PC-3 (cell line): ENCODE results near the gene CHRM4. TPM values are rescaled to one million over a fixed set of nuclear protein-coding genes. Genes with fewer than 3 reads are reported as not detected.

Experiments
- ATAC-seq: fragments of 200-7000 bp; cut with Tn5 transposase; 2 replicates; pipeline ENCODE4 v1.9.1; 2020; ENCODE audit warnings: mild to moderate bottlenecking, moderate library complexity
- BruUV-seq: library from RNA; stranded (reverse); fragments of 400-500 nt; replicated peaks from 2 replicates; lab custom pipeline; 2021; lab: Mats Ljungman, UMichigan
- CTCF ChIA-PET: fragments of 300-600 bp; sonication (Branson Sonifier 250); formaldehyde crosslinking; loops from one replicate; lab custom pipeline; 2022; ENCODE audit warnings: antibody characterized with exemption; lab: Charles Lee
- POLR2A ChIA-PET: fragments of 300-600 bp; sonication (Branson Sonifier 250); formaldehyde crosslinking; loops from one replicate; lab custom pipeline; 2022; ENCODE audit warnings: antibody characterized with exemption; ENCODE audit not compliant: unreplicated experiment; lab: Charles Lee
- DNase-seq: peaks from one replicate; pipeline ENCODE4 v3.0.0-alpha.2; 2015
- H2AFZ ChIP-seq: fragments of 300-600 bp; sonication (generic); 2 replicates; pipeline ENCODE4 v1.6.0; 2016; ENCODE audit warnings: antibody characterized with exemption, low read length
- H3F3A ChIP-seq: fragments of 300-600 bp; sonication (generic); one replicate; pipeline ENCODE4 v1.6.0; 2017; ENCODE audit warnings: antibody characterized with exemption, low read length, control low read depth, mild to moderate bottlenecking; ENCODE audit not compliant: unreplicated experiment
- H3K27ac ChIP-seq: fragments of 300-600 bp; sonication (generic); 2 replicates; pipeline ENCODE4 v1.5.1; 2016; ENCODE audit warnings: mild to moderate bottlenecking, low read length
- H3K27me3 ChIP-seq: fragments of 300-600 bp; sonication (generic); 2 replicates; pipeline ENCODE4 v1.6.1; 2016; ENCODE audit warnings: low read length, mixed read lengths
- H3K36me3 ChIP-seq: fragments of 300-600 bp; sonication (generic); 2 replicates; pipeline ENCODE4 v1.6.1; 2016; ENCODE audit warnings: low read depth, mixed run types, low read length, mixed read lengths
- H3K4me1 ChIP-seq: fragments of 300-600 bp; sonication (generic); 2 replicates; pipeline ENCODE4 v1.5.1; 2016; ENCODE audit warnings: low read length; ENCODE audit not compliant: insufficient read depth
- H3K4me2 ChIP-seq: fragments of 300-600 bp; sonication (generic); 2 replicates; pipeline ENCODE4 v1.6.0; 2016; ENCODE audit warnings: low read length
- H3K4me3 ChIP-seq: fragments of 300-600 bp; sonication (generic); 2 replicates; pipeline ENCODE4 v1.5.1; 2016; ENCODE audit warnings: mild to moderate bottlenecking, low read length, mixed read lengths
- H3K79me2 ChIP-seq: fragments of 300-600 bp; sonication (generic); 2 replicates; pipeline ENCODE4 v1.6.1; 2017; ENCODE audit warnings: low read length, mixed read lengths
- H3K9ac ChIP-seq: fragments of 300-600 bp; sonication (generic); 2 replicates; pipeline ENCODE4 v1.6.0; 2016; ENCODE audit warnings: mild to moderate bottlenecking, low read length
- H3K9me2 ChIP-seq: fragments of 300-600 bp; sonication (generic); replicated peaks from 2 replicates; pipeline ENCODE4 v1.6.1; 2016; ENCODE audit warnings: mixed run types, low read length, mixed read lengths
- H3K9me3 ChIP-seq: fragments of 300-600 bp; sonication (generic); 2 replicates; pipeline ENCODE4 v1.6.1; 2016; ENCODE audit warnings: low read length, mixed read lengths
- H4K20me1 ChIP-seq: fragments of 300-600 bp; sonication (generic); 2 replicates; pipeline ENCODE4 v1.6.1; 2016; ENCODE audit warnings: low read length, mixed read lengths
- EZH2 ChIP-seq: fragments of 300-600 bp; sonication (generic); IDR thresholded peaks from one replicate; pipeline ENCODE4 v1.6.1; 2017; ENCODE audit warnings: antibody characterized with exemption, mild to moderate bottlenecking, low read length; ENCODE audit not compliant: unreplicated experiment
- EZH2phosphoT487 ChIP-seq: fragments of 300-600 bp; sonication (generic); IDR thresholded peaks from 2 replicates; pipeline ENCODE4 v1.6.1; 2018; ENCODE audit warnings: mild to moderate bottlenecking, antibody characterized with exemption, low read length, borderline replicate concordance
- intact Hi-C: fragments of 100-400 bp; cut with micrococcal nuclease; formaldehyde crosslinking; loops from 2 replicates; pipeline ENCODE4 v1.9.0; 2023
- total RNA-seq: library from RNA; depleted of rRNA; stranded (reverse); fragments of >200 nt; gene quantifications from 2 replicates; pipeline ENCODE4 v1.2.3, GENCODE V29; 2014
- TF ChIP-seq, protein P1 (sequence below): fragments of 300-600 bp; sonication (generic); conservative IDR thresholded peaks from 2 replicates; pipeline ENCODE4 v1.5.1; 2017; ENCODE audit warnings: antibody characterized with exemption, low read depth, mild to moderate bottlenecking, low read length

CHRM4 gene
- total RNA-seq, 1 experiment from 2014 or later = not detected

- Histone ChIP-seq H3K9me2 (no peaks in the 10 kb centered on the region), H3K9me3 (no peaks in the 10 kb centered on the region), H3K4me2 (no peak overlapping the region), H2AFZ (no peak overlapping the region), H3K79me2 (no peaks in the 10 kb centered on the region), H3K36me3 (no peaks in the 10 kb centered on the region), H3K4me1 (no peaks in the 10 kb centered on the region), H3K27me3 (no peaks in the 10 kb centered on the region), H3K4me3 (no peak overlapping the region), H3K9ac (no peak overlapping the region), H3K27ac (no peak overlapping the region), H3F3A (no peaks in the 10 kb centered on the region), H4K20me1 (no peaks in the 10 kb centered on the region)
- DNase-seq (no peak), ATAC-seq (no peak)
- POLR2A ChIA-PET = no interaction called here
- TF ChIP-seq EZH2 (no peak), EZH2phosphoT487 (no peak)
- TF ChIP-seq, protein P1, sequence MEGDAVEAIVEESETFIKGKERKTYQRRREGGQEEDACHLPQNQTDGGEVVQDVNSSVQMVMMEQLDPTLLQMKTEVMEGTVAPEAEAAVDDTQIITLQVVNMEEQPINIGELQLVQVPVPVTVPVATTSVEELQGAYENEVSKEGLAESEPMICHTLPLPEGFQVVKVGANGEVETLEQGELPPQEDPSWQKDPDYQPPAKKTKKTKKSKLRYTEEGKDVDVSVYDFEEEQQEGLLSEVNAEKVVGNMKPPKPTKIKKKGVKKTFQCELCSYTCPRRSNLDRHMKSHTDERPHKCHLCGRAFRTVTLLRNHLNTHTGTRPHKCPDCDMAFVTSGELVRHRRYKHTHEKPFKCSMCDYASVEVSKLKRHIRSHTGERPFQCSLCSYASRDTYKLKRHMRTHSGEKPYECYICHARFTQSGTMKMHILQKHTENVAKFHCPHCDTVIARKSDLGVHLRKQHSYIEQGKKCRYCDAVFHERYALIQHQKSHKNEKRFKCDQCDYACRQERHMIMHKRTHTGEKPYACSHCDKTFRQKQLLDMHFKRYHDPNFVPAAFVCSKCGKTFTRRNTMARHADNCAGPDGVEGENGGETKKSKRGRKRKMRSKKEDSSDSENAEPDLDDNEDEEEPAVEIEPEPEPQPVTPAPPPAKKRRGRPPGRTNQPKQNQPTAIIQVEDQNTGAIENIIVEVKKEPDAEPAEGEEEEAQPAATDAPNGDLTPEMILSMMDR = no peak
- intact Hi-C loops = no loop called here
- CTCF ChIA-PET = no interaction called here
- no TSS peak for BruUV-seq
Measured at GRCh38 chr11:46420513-46420912, 28.9 kb upstream of the CHRM4 start.

DNA sequence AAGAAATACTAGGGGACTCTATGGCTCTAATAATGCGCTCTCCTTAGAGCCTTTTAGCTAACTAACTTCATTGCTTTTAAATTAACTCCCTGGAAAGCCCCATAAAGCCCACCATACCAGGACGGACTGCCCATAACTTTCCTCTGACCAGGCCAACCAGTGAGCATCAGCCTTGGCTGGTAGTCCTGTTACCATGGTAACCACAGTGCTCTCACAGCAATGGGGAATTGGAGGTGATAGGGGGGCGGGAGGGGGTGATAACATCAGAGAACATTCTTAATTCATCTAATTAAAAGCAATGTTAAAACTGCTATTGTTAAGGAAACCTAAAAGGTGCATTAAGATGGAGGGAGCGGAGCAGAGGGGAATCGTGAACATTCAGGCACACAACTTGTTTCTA is 27.2 kb upstream of the CHRM4 start:
- Histone ChIP-seq H3K4me3 (no peak overlapping the region), H3K9me3 (no peaks in the 10 kb centered on the region), H3K4me1 (peaks cover 12% of the 10 kb centered on the region), H3K79me2 (no peaks in the 10 kb centered on the region), H3F3A (no peaks in the 10 kb centered on the region), H3K9me2 (no peaks in the 10 kb centered on the region), H3K4me2 (no peak overlapping the region), H4K20me1 (no peaks in the 10 kb centered on the region), H2AFZ (no peak overlapping the region), H3K36me3 (no peaks in the 10 kb centered on the region), H3K27ac (no peak overlapping the region), H3K27me3 (no peaks in the 10 kb centered on the region), H3K9ac (no peak overlapping the region)
- ATAC-seq (no peak), DNase-seq (no peak)
- CTCF ChIA-PET = no interaction called here
- no TSS peak for BruUV-seq
- POLR2A ChIA-PET = no interaction called here
- TF ChIP-seq, protein P1 = no peak
- no peak for TF ChIP-seq EZH2phosphoT487
- no peak for TF ChIP-seq EZH2
- intact Hi-C loops = no loop called here

DNA sequence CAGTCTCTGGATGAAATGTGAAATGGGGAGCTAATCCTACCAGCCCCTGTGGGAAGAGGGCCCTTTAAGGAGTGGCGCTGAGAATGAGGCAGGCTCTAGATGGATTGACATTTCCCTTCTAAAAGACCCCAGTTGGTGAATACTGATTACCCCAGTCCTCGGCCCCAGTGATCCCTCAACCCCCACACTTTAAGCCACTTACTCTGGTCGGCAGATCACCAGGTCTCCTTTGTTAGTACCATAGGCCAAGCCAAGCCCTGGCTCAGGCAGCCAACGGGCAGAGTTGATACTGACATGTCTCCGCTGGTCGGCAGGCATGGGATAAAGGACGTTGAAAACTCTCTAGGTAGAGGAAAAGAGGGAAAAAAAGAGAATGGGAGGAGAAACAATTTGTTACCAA is 26.1 kb upstream of the CHRM4 start:
- Histone ChIP-seq H3K27ac (no peak overlapping the region), H3K9me2 (no peaks in the 10 kb centered on the region), H3K27me3 (no peaks in the 10 kb centered on the region), H3K4me1 (peaks cover 15% of the 10 kb centered on the region), H3K4me2 (no peak overlapping the region), H3K79me2 (no peaks in the 10 kb centered on the region), H3K9ac (no peak overlapping the region), H3K36me3 (no peaks in the 10 kb centered on the region), H3K4me3 (no peak overlapping the region), H3K9me3 (no peaks in the 10 kb centered on the region), H4K20me1 (no peaks in the 10 kb centered on the region), H3F3A (no peaks in the 10 kb centered on the region), H2AFZ (no peak overlapping the region)
- DNase-seq (no peak), ATAC-seq (no peak)
- intact Hi-C loops = no loop called here
- BruUV-seq = no TSS peak
- TF ChIP-seq EZH2 = no peak
- TF ChIP-seq, protein P1 = no peak
- ChIA-PET CTCF (no interaction called here), POLR2A (no interaction called here)
